Panc1 (cell line): ENCODE data around the gene PLEKHA1.

Source experiments
- POLR2AphosphoS5 ChIP-seq: IDR thresholded peaks from 2 replicates; pipeline ENCODE4 v1.6.1; 2012; ENCODE audit warnings: mild to moderate bottlenecking, low read depth, low read length, moderate library complexity
- TCF7L2 ChIP-seq: IDR thresholded peaks from 2 replicates; pipeline ENCODE4 v1.6.1; 2011; ENCODE audit warnings: mild to moderate bottlenecking, low read depth, low read length, inconsistent platforms
- TF ChIP-seq, protein P1 (sequence below): fragments of 450-650 bp; IDR thresholded peaks from 2 replicates; pipeline ENCODE4 v1.5.1; 2017; ENCODE audit warnings: mild to moderate bottlenecking
- TF ChIP-seq, protein P2 (sequence below), 2 experiments: IDR thresholded peaks; 2 replicates each; pipeline ENCODE4 v1.6.1; 2011 to 2012; ENCODE audit warnings: low read depth in 2 of 2, control low read depth in 1 of 2, low read length in 1 of 2, mild to moderate bottlenecking in 1 of 2, moderate library complexity in 1 of 2; ENCODE audit not compliant: insufficient read depth in 1 of 2

DNA sequence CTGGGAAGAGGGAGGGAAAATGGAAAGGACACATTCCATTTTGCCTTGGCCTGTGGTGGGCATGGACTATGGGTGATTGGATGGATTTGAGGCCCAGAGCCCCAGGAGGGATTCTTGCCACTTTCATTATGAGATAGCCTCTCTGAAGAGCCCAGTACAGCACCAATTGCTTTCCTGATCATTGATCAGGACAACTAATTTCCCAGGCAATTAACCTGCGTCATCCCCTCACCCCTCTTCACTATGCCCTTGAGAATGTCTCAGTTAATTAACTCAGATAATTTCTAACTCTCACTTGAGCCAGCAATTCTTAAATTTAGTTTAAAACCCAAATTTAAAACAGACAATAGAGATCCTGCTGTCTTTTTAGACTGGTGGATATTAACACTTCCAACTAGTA is 13.5 kb upstream of the PLEKHA1 start:
- TF ChIP-seq, protein P1, sequence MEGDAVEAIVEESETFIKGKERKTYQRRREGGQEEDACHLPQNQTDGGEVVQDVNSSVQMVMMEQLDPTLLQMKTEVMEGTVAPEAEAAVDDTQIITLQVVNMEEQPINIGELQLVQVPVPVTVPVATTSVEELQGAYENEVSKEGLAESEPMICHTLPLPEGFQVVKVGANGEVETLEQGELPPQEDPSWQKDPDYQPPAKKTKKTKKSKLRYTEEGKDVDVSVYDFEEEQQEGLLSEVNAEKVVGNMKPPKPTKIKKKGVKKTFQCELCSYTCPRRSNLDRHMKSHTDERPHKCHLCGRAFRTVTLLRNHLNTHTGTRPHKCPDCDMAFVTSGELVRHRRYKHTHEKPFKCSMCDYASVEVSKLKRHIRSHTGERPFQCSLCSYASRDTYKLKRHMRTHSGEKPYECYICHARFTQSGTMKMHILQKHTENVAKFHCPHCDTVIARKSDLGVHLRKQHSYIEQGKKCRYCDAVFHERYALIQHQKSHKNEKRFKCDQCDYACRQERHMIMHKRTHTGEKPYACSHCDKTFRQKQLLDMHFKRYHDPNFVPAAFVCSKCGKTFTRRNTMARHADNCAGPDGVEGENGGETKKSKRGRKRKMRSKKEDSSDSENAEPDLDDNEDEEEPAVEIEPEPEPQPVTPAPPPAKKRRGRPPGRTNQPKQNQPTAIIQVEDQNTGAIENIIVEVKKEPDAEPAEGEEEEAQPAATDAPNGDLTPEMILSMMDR = no peak
- TF ChIP-seq, protein P2, sequence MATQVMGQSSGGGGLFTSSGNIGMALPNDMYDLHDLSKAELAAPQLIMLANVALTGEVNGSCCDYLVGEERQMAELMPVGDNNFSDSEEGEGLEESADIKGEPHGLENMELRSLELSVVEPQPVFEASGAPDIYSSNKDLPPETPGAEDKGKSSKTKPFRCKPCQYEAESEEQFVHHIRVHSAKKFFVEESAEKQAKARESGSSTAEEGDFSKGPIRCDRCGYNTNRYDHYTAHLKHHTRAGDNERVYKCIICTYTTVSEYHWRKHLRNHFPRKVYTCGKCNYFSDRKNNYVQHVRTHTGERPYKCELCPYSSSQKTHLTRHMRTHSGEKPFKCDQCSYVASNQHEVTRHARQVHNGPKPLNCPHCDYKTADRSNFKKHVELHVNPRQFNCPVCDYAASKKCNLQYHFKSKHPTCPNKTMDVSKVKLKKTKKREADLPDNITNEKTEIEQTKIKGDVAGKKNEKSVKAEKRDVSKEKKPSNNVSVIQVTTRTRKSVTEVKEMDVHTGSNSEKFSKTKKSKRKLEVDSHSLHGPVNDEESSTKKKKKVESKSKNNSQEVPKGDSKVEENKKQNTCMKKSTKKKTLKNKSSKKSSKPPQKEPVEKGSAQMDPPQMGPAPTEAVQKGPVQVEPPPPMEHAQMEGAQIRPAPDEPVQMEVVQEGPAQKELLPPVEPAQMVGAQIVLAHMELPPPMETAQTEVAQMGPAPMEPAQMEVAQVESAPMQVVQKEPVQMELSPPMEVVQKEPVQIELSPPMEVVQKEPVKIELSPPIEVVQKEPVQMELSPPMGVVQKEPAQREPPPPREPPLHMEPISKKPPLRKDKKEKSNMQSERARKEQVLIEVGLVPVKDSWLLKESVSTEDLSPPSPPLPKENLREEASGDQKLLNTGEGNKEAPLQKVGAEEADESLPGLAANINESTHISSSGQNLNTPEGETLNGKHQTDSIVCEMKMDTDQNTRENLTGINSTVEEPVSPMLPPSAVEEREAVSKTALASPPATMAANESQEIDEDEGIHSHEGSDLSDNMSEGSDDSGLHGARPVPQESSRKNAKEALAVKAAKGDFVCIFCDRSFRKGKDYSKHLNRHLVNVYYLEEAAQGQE (IDR thresholded peaks at IDR 0.05; ENCODE audit: insufficient read depth in 1 of 2, low read depth in 2 of 2, low read length in 1 of 2) = no peak
- TF ChIP-seq POLR2AphosphoS5 = no peak
- no peak for TF ChIP-seq TCF7L2
